HG02973 (cell line): Measurements from ENCODE around the gene KCNQ2.

Experiments
- ATAC-seq: cut with Tn5 transposase; IDR thresholded peaks from one replicate; pipeline ENCODE4 v1.9.1; 2021; ENCODE audit warnings: moderate library complexity; ENCODE audit not compliant: unreplicated experiment

The KCNQ2 gene

DNA sequence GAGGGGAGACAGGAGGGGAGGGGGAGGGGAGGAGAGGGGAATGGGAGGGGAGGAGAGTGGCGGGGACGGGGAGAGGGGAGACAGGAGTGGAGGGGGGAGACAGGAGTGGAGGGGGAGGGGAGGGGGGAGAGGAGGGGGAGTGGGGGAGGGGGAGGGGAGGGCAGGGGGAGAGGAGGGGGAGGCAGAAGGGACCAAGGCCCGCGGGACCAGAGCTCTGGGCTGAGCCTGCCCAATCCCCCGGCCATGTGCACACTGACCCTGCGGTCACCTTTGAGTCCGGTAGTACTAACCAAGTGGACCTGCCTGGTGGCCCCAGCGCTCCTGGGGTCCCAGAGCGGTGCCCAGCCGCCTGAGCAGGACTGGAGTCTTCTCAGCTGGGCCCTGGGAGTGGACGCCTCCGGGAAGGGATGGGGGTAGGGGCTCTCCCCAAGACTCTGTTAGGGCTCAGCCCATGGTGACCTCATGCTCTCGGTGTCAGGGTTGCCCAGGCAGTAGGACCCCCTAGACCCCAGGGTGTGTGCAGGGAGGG, 471 bp upstream of the KCNQ2 start:
- ATAC-seq = no peak

DNA sequence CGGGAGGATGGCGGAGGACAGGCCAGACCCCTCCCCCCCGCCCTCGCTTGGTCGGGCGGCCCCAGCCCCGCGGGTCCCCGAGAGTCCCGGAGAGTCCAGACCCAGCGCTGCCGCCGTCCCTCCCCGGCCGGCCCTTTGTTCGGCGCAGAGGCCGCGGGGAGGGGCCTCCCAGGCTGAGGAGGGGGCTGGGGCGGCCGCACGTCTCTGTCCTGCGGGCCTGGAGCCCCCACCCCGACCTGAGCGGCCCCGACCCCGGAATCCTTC, 806 bp downstream of the KCNQ2 start:
- no peak for ATAC-seq

DNA sequence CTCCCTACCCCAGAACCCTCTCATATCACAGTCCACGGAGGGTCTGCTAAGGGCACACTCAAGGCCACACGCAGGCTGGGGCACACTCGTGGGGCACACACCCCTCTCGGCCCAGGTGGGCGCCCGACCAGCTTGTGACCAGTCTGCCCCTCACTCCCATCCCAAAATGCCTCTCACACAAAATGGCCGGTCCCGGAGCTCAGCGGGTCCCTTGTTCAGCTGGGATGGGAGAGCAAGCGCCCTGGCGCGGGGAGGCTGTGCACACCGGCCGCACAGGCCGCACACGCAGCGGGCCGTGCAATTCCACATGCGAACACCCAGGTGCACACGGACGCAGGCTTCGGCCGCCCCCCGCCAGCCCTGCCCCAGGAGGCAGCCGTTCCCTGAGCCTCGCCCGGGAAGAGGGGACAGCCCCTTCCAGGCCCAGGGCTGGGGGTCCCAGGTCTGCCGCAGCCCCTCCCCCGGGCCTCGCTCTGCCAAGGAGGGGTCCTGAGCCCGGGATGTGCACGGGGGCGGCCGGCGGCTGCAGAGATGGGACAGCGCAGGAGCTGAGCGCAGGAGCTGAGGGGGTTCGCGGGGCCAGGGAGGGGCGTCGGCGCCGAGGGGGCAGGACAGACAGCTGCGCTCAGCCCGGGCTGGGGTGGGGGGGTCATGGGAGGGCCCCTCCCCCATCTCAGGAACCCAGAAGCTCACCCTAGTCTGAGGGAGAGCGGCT, 1.3 kb downstream of the KCNQ2 start:
- ATAC-seq = no peak

DNA sequence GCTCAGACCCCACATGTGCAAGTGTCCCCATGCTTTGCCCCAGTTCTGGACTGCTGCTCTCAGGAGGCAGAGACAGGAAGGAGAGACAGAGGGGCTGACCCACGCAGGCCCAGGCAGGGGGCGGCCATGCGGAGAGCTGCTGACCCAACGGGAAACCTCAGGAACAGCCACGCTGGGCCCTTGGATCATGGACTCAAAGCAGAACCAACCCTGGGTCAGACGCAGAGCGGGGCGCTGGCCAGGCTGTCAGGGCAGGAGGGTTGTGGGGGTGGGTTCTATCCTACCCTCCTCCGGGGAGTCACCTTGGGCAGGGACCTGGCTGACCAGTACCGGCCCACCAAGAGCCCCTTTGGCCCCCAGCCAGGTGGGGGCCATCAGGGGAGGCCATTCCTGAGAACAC, 2.0 kb downstream of the KCNQ2 start:
- ATAC-seq = no peak

DNA sequence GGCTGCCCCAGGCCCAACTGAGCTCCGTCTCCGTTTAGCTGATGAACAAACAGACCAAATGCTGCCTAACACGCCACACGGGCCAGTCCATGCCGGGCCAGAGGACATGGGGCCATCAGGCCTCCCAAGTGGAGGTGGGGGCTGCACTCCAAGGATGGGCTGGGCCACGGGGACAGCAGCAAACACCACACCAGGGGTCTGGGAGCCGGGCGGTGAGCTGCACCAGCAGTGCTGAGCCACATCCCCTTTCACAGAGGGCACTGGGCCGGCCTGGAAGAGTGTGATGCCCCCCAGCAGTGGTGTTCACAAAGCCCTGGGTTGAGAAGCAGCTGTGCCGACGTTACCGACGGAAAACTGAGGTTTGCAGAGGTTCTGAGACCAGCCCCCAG, 2.7 kb downstream of the KCNQ2 start:
- no peak for ATAC-seq

DNA sequence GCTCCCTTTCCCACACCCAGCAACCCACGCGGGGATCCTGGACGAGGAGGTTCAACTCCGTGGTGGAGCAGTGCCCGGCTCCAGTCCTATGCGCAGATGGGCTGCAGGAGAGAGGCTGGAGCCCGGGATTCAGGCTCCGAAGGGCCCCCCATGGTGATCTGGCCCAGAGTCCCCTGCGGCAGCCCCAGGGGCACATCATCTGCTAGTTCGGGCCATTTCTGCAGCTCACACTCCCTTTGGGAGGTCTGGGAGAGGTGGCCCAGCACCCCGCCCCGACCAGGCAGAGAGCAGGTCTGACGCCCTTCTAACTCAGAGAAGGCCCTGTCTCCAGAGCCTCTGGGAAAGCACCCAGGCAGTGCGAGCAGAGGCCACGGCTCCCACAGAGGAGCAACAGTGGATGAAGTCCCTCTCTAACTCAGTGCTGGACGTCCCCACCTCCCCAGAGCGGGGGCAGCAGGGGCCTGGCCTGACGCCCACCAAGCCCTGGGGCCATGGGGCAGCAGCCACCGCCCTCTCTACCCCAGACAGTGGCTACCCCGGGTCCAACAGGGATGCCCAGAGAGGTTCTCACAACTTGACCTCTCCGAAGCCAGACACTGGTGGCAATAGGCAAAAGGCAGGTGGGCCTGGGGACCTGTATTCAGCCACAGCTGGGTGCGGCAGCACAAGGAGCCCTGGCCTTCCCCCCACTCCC, 3.3 kb downstream of the KCNQ2 start:
- ATAC-seq = no peak

DNA sequence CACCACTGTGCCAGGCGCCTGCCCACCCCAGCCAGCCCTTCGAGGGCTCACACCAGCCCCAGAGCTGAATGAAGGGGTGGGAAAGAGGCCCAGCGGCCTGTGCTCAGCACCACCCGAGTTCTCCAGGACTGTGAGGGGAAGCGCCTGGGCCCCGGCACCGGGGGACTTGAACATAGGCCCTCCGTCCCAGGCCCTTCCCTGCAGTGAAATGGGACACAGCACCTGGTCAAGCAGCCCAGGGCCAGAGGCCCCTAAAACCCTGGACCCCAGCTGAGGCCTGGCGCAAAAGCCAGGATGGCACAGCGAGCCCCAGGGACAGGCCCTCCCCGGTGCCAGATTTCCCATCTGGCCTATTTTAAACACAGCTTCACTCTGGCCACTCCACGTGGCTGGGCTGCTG, 4.0 kb downstream of the KCNQ2 start:
- ATAC-seq = no peak

DNA sequence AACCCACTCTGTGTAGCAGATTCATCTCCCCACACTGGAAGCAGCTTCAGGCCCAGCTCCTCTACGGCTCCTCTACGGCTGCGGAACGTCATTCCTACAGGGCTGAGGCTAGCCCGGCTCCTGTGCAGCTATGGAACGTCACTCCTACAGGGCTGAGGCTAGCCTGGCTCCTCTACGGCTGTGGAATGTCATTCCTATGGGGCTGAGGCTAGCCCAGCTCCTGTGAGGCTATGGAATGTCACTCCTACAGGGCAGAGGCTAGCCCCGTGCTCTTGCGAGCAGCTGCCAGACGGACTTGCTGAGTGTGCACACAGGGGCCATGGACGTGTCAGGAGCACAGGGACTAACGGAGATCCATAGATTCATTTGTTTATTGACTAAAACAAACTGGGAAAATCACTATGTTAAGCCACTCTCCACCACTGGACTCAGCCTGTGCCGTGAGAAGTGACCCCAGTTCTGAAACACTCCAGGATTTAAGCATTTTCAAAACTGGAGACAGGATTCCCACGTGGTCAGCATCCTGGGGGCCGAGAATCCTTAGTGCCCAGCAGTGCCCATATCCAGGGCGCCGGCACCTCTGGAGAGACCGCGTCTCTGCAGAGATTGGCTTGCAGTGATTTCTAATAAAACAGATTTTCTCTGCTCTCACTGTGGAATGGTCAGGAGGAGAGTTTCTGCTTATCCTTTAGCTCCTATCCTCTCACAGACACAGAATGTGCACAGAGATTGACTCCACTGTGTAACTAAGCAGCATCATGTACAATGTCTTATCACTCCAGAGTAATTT, 5.0 kb downstream of the KCNQ2 start:
- no peak for ATAC-seq

DNA sequence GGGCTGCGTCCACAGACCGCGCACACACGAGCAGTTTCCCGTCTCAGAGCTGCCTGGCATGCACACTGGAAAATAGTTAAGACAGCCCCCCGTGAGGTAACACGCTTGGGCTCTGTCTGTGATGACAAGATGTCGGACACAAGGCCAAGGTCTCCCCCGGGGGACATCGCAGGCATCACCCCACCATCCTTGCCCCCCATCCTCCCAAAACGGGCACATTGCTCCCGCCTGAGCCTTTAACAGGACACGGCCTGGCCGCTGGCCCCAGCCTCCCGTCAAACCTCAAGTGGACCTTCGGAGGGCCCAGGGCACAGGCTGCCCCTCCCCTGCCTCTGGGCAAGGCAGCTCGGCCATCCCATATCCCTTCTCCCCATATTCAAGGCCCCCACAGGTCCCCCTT, 5.6 kb downstream of the KCNQ2 start:
- no peak for ATAC-seq

DNA sequence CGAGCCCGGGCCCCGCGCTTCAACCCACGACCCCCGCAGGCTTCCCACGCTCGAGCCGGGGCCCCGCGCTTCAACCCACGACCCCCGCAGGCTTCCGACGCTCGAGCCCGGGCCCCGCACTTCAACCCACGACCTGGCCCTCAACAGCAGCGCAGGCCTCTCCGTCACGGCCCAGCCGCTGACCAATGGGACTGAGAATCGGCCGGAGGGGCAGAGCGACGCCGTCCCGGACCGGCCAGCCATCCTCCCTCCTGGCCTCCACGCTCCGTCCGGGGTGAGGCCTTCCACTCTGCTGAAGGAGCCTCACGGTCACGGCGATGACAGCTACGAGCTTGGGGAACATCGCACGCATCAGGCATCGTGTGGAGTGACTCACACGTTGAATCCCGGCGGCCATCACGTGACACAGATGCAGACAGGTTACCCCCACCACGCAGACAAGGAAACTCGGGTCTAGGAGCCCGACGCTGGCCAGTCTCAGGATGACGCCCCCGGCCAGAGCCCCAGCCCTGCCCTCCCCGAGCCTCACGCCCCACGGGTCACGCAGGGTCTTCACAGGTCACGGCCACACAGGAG, 6.1 kb downstream of the KCNQ2 start:
- ATAC-seq = no peak

DNA sequence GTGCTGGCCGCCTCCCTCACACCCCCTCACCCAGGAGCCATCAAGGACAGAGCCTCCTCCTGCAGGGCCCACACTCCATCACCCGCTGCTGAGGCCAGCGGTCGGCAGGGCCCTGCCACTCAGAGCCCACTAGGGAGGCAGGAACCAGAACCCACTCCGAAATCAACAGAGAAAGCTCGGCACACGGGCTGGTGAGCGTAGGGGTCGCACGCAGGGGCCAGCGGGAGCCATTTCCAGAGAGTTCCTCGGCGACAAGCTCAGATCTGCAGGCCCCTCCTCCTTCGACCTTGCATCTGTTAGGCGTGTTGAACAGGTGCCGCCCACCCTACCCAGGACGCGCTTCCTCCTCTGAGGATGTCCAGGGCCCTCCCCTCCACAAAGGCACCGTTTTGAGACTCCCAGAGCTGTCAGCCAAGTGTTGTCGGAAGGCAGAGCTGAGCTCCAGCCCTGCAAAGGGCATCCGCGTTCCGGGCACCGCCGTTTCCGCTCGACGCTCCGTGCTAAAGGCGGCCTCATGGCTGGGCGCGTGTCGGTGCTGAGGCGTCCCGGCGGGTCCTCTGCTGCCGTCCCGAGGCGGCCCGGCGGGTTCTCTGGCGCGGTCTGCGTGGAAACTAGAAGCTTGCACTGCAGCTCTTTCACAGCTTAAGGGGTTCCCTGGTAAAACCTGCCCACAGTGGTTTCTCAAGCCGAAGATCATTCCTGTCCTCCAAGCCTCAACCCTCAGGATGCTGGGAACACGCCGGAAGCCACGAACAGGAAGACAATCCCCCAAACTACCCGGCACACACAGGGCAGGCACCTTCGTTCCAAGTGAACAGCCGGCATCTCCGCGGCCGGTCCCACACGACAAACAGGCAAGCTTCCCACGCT, 6.8 kb downstream of the KCNQ2 start:
- ATAC-seq = no peak

DNA sequence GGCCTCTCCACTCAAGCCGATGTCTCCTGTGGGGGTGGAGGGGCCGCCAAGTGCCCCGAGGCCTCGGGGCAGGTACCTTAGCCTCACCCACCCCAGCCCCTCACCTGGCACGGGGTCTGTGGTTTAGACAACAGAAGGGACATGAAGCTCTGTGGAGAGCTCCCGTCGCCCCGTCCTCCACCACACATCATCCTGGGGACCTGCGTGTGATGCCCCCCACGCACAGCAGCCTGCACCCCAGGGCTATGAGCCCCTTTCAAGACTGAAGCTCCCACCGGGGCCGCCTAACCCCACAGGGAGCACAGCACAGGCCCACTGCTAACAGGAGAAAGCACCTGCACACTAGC, 8.2 kb downstream of the KCNQ2 start:
- ATAC-seq = no peak

DNA sequence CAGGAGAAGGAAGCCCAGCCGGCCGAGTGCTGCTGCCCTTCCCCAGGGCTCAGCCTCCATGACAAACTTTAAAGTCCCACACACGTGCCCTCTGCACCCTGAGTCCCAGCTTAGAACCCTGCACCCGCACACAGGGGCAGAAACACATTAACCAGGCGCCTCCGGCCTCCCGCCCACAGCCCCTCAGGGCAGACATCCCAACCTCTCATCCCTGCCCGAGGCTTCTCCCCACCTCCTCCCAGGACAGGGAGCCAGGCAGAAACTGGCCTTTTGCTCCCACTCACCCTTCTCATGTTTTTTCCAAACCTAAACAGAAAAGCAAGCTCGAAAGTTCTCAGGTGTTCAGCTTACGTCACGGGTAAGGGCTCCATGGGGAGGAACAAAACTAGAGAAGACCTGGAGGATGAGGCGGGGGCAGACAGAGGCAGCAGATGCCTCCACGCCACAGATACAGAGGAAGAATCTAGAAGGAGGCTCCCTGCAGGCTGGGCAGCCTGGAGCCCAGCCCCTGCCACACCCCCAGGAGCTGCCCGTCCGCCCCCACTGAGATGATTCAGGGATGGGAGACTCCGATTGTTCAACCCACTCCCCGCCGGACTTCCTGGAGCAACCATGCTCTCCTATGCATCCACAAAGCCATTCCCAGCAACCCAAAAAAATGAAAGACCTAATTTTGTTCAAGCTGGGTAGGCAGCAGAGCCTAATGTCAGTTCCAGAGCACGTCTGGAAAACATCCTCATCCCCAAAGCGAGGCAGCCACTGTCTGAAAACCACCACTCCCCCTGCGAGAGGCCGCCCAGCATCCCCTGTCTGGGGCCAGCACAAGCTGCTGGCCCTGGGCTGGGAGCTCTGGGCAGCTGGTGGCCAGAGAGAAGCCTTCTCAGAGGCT, 8.8 kb downstream of the KCNQ2 start:
- ATAC-seq = no peak

DNA sequence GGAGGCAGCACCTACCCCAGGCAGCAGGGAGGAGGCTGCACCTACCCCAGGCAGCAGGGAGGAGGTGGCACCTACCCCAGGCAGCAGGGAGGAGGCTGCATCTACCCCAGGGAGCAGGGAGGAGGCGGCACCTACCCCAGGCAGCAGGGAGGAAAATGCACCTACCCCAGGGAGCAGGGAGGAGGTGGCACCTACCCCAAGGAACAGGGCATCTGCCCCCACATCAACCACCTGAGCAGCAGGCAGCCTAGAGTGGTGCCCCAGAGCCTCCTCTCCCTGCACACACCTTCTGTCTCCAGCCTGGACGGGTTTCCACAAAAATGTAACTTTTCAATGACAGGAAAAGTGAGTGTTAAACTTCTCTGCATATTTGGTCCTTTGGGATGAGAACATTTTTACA, 10.2 kb downstream of the KCNQ2 start:
- no peak for ATAC-seq

DNA sequence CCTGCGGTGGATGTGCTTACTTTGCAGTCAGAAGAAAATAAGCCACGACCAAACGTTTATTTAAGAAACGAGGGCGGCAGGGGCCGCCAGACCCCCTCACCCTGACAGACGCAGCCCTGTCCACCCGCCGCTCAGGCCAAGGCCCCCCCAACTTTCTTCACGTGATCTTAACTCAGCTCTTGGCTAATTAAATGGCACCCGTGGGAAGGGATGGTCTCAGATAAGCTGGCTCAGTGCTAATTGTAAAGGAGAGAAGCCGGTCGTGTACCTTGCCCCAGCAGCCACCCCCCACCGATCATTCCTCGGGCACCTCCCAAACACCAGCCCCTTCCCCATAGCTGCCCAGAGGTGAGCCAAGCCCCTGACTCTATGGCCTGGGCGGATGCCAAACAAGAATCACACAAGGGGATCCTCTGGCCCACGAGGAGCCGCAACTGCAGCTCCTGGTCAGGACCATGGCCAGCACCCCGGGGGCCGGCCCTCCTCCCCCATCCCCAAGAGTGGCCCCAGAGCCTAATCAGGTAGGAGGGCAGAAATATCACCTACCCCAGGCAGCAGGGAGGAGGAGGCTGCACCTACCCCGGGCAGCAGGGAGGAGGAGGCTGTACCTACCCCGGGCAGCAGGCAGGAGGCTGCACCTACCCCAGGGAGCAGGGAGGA, 11.2 kb downstream of the KCNQ2 start:
- no peak for ATAC-seq

DNA sequence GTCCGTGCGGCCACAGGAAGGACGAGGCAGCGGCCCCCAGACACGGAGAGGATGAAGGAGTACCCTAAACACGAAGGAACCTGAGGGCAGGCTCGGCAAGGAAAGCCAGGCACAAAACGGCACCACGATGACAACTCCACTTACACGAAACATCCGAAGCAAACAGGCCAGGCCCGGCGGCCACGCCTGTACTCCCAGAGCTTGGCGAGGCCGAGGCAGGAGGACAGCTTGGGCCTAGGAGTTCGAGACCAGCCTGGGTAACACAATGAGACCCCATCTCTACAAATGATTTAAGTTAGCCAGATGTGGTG, 13.4 kb downstream of the KCNQ2 start:
- no peak for ATAC-seq

DNA sequence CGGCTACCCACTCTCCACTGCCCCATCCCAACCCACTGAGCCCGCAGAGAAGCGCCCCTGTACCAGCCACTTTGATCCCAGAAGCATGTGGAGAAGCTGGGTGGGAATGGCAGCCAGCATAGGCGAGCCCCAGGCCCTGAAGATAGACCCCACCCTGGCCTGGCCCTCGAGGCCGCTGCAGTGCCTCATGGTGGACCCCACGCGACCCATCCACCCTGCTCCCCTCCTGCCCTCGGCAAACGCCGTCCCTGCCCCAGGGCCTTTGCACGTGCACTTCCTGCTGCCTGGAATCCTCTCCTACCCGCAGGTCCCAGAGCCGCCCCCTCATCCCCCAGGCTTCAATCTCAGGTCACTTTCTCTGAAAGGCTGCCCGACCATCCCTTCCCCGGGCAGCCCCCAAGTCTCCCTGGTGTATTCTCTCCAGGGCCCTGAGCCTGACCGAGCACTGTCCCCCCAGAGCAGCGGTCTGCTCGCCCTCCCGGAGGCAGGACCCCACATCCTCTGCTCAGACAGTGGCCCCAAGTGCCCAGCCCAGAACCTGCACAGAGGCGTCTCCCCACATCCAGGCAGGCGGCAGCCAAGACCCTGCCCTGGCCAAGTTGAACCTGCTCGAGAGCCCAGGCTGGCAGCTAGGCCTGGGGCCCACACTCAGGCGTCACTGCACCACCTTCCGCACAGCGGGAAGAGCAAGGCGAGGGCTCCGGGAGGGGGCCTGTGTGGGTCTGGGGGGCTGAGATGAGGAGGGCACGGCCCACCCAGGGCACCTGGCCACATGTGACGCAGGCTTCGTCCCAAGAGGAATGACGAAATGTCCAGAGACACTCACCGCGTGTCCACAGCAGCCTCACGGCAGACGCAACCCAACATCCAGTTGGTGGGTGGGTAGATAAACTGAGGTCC, 14.0 kb downstream of the KCNQ2 start:
- ATAC-seq = no peak

DNA sequence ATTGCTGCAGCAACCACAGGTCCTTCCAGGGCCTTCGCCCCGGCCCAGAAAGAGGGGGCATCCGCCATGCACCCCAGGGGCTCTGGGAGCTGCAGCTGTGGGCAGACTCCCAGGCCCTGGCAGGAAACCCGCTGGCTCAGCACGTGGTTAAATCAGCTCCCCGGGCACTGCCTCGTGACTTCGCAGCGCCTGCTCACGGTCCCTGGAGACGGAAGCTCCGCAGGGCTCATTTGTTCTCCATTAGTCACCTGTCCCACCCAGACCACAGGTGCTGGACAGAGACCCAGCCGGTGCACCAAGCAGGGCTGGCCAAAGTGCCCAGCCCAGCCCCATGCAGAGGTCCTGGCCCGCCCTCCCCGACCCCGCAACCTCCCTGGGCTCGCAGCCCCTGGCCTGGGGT, 14.7 kb downstream of the KCNQ2 start:
- no peak for ATAC-seq
